ENCODE measurements around the gene TP73. TPM values are rescaled to one million over a fixed set of nuclear protein-coding genes. Genes with fewer than 3 reads are reported as not detected.

The TP73 gene
- total RNA-seq, 5 donors from 2014 or later (not counting 1 experiment from before 2014, with no cell fraction given) = 0.12 to 0.21 (median 0.18) TPM; not detected in 1

DNA sequence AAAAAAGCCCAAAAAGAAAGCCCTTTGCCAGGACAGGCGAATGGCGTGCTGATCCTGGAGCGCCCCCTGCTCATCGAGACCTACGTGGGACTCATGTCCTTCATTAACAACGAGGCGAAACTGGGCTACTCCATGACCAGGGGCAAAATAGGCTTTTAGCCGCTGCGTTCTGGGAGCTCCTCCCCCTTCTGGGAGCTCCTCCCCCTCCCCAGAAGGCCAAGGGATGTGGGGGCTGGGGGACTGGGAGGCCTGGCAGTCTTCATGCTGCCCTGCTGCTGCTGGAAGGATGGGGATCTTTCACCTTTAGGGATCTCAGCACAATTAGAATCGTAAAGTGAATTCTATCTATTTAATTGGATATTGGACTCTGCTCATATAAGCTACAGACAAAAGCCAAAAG lies 23.9 kb upstream of the TP73 start:
- H3K27ac ChIP-seq (ENCODE audit: low read length) = no peak overlapping the region
- no peaks in the 10 kb centered on the region for H3K9me3 ChIP-seq
- no peaks in the 10 kb centered on the region for H3K27me3 ChIP-seq (replicated peaks in 1 of 2; ENCODE audit: control insufficient read depth in 2 of 2, extremely low read depth in 1 of 2, insufficient read depth in 2 of 2, low read length in 1 of 2)
- ChIA-PET CTCF (no interaction called here), POLR2A (no interaction called here)
- Mint-ChIP-seq H3K36me3 (peaks cover 21% of the 10 kb centered on the region), H3K27ac (peak overlapping the region in 1 of 2 donors; percentile 11), H3K9me3 (no peaks in the 10 kb centered on the region), H3K4me3 (no peak overlapping the region), H3K4me1 (peaks cover 17 to 22% (median 20%) of the 10 kb centered on the region in 3 donors), H3K27me3 (no peaks in the 10 kb centered on the region)
- peaks cover 7 to 18% of the 10 kb centered on the region in 2 experiments for H3K4me1 ChIP-seq (ENCODE audit: control insufficient read depth in 1 of 2, extremely low read depth in 1 of 2, insufficient read depth in 2 of 2, low read length in 2 of 2)
- H3K36me3 ChIP-seq (ENCODE audit: control insufficient read depth in 2 of 2, extremely low read depth in 1 of 2, insufficient read depth in 1 of 2, low read length in 1 of 2) = peaks cover 22 to 46% of the 10 kb centered on the region in 2 donors
- WGBS (ENCODE audit: insufficient coverage) = 100% methylated on average over 3 of the region's 10 CpGs
- ATAC-seq (replicated peaks in 1 of 4) = no peak
- DNase-seq = no peak
- no peak overlapping the region for H3K4me3 ChIP-seq (ENCODE audit: control insufficient read depth in 1 of 2, extremely low read depth in 1 of 2, low read length in 1 of 2)

- ChIA-PET POLR2A (no interaction called here), CTCF (no interaction called here)
- H3K4me1 Mint-ChIP-seq = peaks cover 8 to 10% (median 9%) of the 10 kb centered on the region in 3 donors
- no peak overlapping the region for H3K27ac Mint-ChIP-seq
- Histone ChIP-seq H3K27me3 (replicated peaks in 1 of 2; ENCODE audit: control insufficient read depth in 2 of 2, extremely low read depth in 1 of 2, insufficient read depth in 2 of 2, low read length in 1 of 2) (no peaks in the 10 kb centered on the region), H3K4me3 (ENCODE audit: control insufficient read depth in 1 of 2, extremely low read depth in 1 of 2, low read length in 1 of 2) (no peak overlapping the region), H3K9me3 (no peaks in the 10 kb centered on the region), H3K4me1 (ENCODE audit: control insufficient read depth in 1 of 2, extremely low read depth in 1 of 2, insufficient read depth in 2 of 2, low read length in 2 of 2) (peaks cover 5 to 9% of the 10 kb centered on the region in 2 experiments), H3K27ac (ENCODE audit: low read length) (no peak overlapping the region), H3K36me3 (ENCODE audit: control insufficient read depth in 2 of 2, extremely low read depth in 1 of 2, insufficient read depth in 1 of 2, low read length in 1 of 2) (peaks cover 25 to 58% of the 10 kb centered on the region in 2 donors)
- no peak overlapping the region for H3K4me3 Mint-ChIP-seq
- ATAC-seq (replicated peaks in 1 of 4) (no peak), DNase-seq (no peak)
- H3K9me3 Mint-ChIP-seq = no peaks in the 10 kb centered on the region
- H3K27me3 Mint-ChIP-seq = no peaks in the 10 kb centered on the region
- H3K36me3 Mint-ChIP-seq = peaks cover 26% of the 10 kb centered on the region
- 95% methylated on average over 15 of the region's 16 CpGs for WGBS (ENCODE audit: insufficient coverage)
These were observed 22.7 kb upstream of the TP73 start for GRCh38 chr1:3629561-3630160.

GRCh38 chr1:3630161-3630611 lies 22.1 kb upstream of the TP73 start:
- Histone ChIP-seq H3K27ac (ENCODE audit: low read length) (no peak overlapping the region), H3K36me3 (ENCODE audit: control insufficient read depth in 2 of 2, extremely low read depth in 1 of 2, insufficient read depth in 1 of 2, low read length in 1 of 2) (peaks cover 25 to 63% of the 10 kb centered on the region in 2 donors), H3K9me3 (no peaks in the 10 kb centered on the region), H3K4me1 (ENCODE audit: control insufficient read depth in 1 of 2, extremely low read depth in 1 of 2, insufficient read depth in 2 of 2, low read length in 2 of 2) (peaks cover 5 to 9% of the 10 kb centered on the region in 2 experiments), H3K4me3 (ENCODE audit: control insufficient read depth in 1 of 2, extremely low read depth in 1 of 2, low read length in 1 of 2) (no peak overlapping the region), H3K27me3 (replicated peaks in 1 of 2; ENCODE audit: control insufficient read depth in 2 of 2, extremely low read depth in 1 of 2, insufficient read depth in 2 of 2, low read length in 1 of 2) (no peaks in the 10 kb centered on the region)
- WGBS (ENCODE audit: insufficient coverage) = 75% methylated on average over 9 of the region's 11 CpGs
- Mint-ChIP-seq H3K4me3 (no peak overlapping the region), H3K27ac (no peak overlapping the region), H3K4me1 (peaks cover 8 to 10% (median 8%) of the 10 kb centered on the region in 3 donors), H3K36me3 (peaks cover 31% of the 10 kb centered on the region), H3K9me3 (no peaks in the 10 kb centered on the region), H3K27me3 (no peaks in the 10 kb centered on the region)
- POLR2A ChIA-PET = no interaction called here
- CTCF ChIA-PET = no interaction called here
- DNase-seq (no peak), ATAC-seq (replicated peaks in 1 of 4) (no peak)

DNA sequence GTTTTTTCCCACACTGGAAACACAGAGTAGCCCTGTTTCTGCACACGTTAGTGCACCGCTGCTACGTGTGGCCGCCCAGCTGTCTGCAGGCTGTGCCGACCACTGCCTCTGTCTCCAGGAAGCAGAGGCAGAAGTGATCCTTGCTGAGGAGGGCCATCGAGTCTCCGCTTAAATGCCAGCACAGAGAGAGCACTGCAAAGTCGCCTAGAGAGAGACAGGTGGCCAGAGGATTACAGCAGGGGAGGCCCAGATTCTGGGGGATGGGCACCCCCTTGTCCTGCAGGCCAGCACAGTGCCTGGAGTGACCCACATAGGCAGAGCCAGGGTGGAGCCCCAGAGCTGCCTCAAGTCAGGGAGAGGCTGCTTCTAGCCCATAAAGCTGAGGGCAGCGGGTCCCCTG lies 21.4 kb upstream of the TP73 start:
- Mint-ChIP-seq H3K4me1 (peaks cover 4 to 6% (median 5%) of the 10 kb centered on the region in 3 donors), H3K9me3 (no peaks in the 10 kb centered on the region), H3K36me3 (peaks cover 36% of the 10 kb centered on the region), H3K27ac (no peak overlapping the region), H3K4me3 (no peak overlapping the region), H3K27me3 (no peaks in the 10 kb centered on the region)
- ATAC-seq (replicated peaks in 1 of 4) (no peak), DNase-seq (no peak)
- no peak overlapping the region for H3K4me3 ChIP-seq (ENCODE audit: control insufficient read depth in 1 of 2, extremely low read depth in 1 of 2, low read length in 1 of 2)
- H3K9me3 ChIP-seq = no peaks in the 10 kb centered on the region
- H3K4me1 ChIP-seq (ENCODE audit: control insufficient read depth in 1 of 2, extremely low read depth in 1 of 2, insufficient read depth in 2 of 2, low read length in 2 of 2) = peaks cover under 1 to 2% of the 10 kb centered on the region in 2 experiments
- no peaks in the 10 kb centered on the region for H3K27me3 ChIP-seq (replicated peaks in 1 of 2; ENCODE audit: control insufficient read depth in 2 of 2, extremely low read depth in 1 of 2, insufficient read depth in 2 of 2, low read length in 1 of 2)
- WGBS (ENCODE audit: insufficient coverage) = 87% methylated on average over 9 of the region's 9 CpGs
- CTCF ChIA-PET = no interaction called here
- no peak overlapping the region for H3K27ac ChIP-seq (ENCODE audit: low read length)
- POLR2A ChIA-PET = no interaction called here
- peaks cover 25 to 69% of the 10 kb centered on the region in 2 donors for H3K36me3 ChIP-seq (ENCODE audit: control insufficient read depth in 2 of 2, extremely low read depth in 1 of 2, insufficient read depth in 1 of 2, low read length in 1 of 2)

GRCh38 chr1:3631320-3632260 lies 20.7 kb upstream of the TP73 start:
- Histone ChIP-seq H3K36me3 (ENCODE audit: control insufficient read depth in 2 of 2, extremely low read depth in 1 of 2, insufficient read depth in 1 of 2, low read length in 1 of 2) (peaks cover 26 to 73% of the 10 kb centered on the region in 2 donors), H3K27me3 (replicated peaks in 1 of 2; ENCODE audit: control insufficient read depth in 2 of 2, extremely low read depth in 1 of 2, insufficient read depth in 2 of 2, low read length in 1 of 2) (no peaks in the 10 kb centered on the region), H3K27ac (ENCODE audit: low read length) (no peak overlapping the region), H3K4me3 (ENCODE audit: control insufficient read depth in 1 of 2, extremely low read depth in 1 of 2, low read length in 1 of 2) (no peak overlapping the region), H3K4me1 (ENCODE audit: control insufficient read depth in 1 of 2, extremely low read depth in 1 of 2, insufficient read depth in 2 of 2, low read length in 2 of 2) (no peaks in the 10 kb centered on the region), H3K9me3 (no peaks in the 10 kb centered on the region)
- ChIA-PET CTCF (no interaction called here), POLR2A (no interaction called here)
- Mint-ChIP-seq H3K9me3 (no peaks in the 10 kb centered on the region), H3K36me3 (peaks cover 38% of the 10 kb centered on the region), H3K27me3 (no peaks in the 10 kb centered on the region), H3K27ac (no peak overlapping the region), H3K4me1 (no peaks in the 10 kb centered on the region), H3K4me3 (no peak overlapping the region)
- no peak for ATAC-seq (replicated peaks in 1 of 4)
- 94% methylated on average over 31 of the region's 36 CpGs for WGBS (ENCODE audit: insufficient coverage)
- DNase-seq = no peak

DNA sequence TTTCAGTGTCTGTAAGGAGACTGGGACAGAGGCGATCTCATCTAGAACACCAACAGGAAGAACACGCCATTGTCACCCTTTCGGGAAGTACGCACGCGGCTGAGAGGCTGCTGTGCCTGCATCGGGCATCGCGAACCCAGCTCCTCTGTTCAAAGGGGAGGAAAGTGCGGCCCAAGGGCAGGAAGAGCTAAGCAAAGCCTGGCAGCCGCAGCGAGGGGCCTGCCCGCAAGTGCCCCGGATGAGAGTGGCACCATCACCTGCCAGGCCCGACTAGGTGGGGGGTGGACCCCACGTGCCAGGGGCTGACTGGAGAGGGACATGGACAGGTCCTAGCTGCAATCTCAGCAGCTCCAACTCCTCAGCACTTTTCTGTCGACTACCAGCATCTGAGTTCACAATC lies 20.0 kb upstream of the TP73 start:
- 98% methylated on average over 15 of the region's 17 CpGs for WGBS (ENCODE audit: insufficient coverage)
- no peak overlapping the region for H3K4me3 ChIP-seq (ENCODE audit: control insufficient read depth in 1 of 2, extremely low read depth in 1 of 2, low read length in 1 of 2)
- CTCF ChIA-PET = no interaction called here
- POLR2A ChIA-PET = no interaction called here
- Mint-ChIP-seq H3K27ac (no peak overlapping the region), H3K36me3 (peaks cover 42% of the 10 kb centered on the region), H3K4me3 (no peak overlapping the region), H3K4me1 (no peaks in the 10 kb centered on the region), H3K9me3 (no peaks in the 10 kb centered on the region), H3K27me3 (no peaks in the 10 kb centered on the region)
- no peak overlapping the region for H3K27ac ChIP-seq (ENCODE audit: low read length)
- DNase-seq (no peak), ATAC-seq (replicated peaks in 1 of 4) (no peak)
- H3K9me3 ChIP-seq = no peaks in the 10 kb centered on the region
- H3K4me1 ChIP-seq (ENCODE audit: control insufficient read depth in 1 of 2, extremely low read depth in 1 of 2, insufficient read depth in 2 of 2, low read length in 2 of 2) = no peaks in the 10 kb centered on the region
- H3K36me3 ChIP-seq (ENCODE audit: control insufficient read depth in 2 of 2, extremely low read depth in 1 of 2, insufficient read depth in 1 of 2, low read length in 1 of 2) = peaks cover 33 to 79% of the 10 kb centered on the region in 2 donors
- no peaks in the 10 kb centered on the region for H3K27me3 ChIP-seq (replicated peaks in 1 of 2; ENCODE audit: control insufficient read depth in 2 of 2, extremely low read depth in 1 of 2, insufficient read depth in 2 of 2, low read length in 1 of 2)
